Caki2 (cell line): ENCODE results near the gene FRMD6. TPM values are rescaled to one million over a fixed set of nuclear protein-coding genes. Genes with fewer than 3 reads are reported as not detected.
"Not testable (repeated sequence)": the region's sequence is repeated elsewhere in the genome, so short reads cannot be mapped to it uniquely, and the experiment has no call there.

Experiments used
- DNase-seq: peaks from one replicate; pipeline ENCODE4 v3.0.0-alpha.2; 2015; ENCODE audit warnings: low read depth
- in situ Hi-C: cut with HindIII; loops from 2 replicates; pipeline ENCODE4 v1.10.0; 2016; ENCODE audit warnings: low sequenced_read_pairs, low pct_unique_long_range_greater_than_20kb, mixed read lengths
- total RNA-seq: library from RNA; depleted of rRNA; stranded (reverse); fragments of >200 nt; shearing (Covaris generic); gene quantifications from 2 replicates; pipeline ENCODE4 v1.2.3, GENCODE V29; 2014; ENCODE audit warnings: low replicate concordance; rRNA removed

FRMD6 gene
- total RNA-seq, 1 experiment from 2014 or later = 11.9 TPM

DNA sequence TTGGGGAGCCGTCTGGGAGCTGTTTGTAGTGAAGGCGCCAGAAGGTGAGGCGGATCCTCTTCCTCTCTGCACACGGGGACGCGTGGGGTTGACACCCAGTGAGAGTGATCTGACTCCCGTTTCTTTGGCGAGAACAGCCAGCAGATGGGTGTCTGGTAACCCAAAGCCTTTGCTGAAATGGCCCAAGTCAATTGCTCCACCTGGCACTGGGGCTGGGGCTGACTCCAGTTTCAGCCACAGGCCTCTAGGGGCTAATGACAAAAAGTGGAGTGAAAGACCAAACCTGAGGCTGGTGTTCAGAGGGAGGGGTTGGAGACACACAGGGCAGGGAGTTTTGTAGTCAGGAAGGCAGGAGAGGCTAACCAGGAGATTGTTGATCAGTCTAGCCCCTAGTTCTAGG is 87.0 kb downstream of the FRMD6 start:
- in situ Hi-C loops = no loop called here
- no peak for DNase-seq

DNA sequence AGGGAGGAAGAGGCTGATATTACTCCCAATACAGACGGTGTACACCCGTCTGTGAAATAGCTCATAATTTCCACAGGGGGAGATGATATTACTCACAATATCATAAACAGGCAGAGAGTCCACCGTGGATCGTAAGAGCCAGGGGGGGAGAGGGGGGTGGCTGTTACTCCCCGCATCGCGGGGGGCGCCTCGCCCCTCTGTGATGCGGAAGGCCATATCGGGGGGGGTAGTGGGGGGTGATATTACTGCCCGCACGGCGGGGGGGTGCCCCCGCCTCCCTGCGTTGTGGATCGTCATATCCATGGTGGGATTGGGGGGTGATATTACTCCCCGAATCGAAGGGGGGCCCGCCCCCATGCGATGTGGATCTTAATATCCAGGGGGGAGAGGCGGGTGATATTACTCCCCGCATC is 91.9 kb downstream of the FRMD6 start:
- no peak for DNase-seq
- in situ Hi-C loops = no loop called here

DNA sequence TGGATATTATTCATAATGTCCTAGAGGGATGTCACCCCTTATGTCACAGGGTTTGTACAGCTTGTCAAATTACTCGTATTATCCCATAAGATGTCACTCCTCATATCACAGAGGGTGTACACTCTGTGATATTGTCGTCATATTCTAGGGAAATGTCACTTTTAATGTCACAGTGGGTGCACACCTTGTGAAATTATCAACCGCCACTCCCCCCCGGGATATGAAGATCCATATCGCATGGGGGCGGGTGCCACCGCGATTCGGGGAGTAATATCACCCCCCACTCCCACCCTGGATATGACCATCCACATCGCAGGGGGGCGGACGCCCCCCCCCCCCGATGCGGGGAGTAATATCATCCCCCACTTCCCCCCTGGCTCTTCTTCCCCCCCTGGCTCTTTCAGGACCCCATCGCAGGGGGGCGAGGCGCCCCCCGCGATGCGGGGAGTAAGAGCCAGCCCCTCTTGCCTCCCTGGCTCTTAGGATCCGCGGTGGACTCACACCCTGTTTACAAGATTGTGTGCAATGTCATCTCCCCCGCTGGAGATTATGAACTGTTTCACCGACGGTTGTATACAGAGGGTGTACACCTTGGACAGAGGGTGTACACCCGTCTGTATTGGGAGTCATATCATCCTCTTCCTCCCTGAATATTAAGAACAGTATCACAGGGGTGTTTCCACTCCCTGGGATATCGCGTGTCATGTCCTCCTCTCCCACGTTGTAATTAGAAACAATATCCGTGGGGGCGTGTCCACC is 92.8 kb downstream of the FRMD6 start:
- in situ Hi-C loops = no loop called here
- no peak for DNase-seq

DNA sequence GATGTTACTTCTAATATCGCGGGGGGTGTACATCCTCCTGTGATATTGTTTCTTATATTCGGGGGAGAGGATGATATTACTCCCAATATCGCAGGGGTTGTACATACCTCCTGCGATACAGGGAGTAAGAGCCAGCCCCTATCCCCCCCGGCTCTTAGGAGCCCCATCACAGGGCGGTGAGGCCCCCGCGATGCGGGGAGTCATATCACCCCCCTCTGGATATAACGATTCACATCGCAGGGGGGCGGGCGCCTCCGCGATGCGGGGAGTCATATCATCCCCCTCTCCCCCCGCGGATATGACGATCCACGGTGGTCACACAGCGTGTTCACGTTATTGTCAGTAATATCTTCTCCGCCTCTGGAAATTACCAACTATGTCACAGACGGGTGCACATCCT is 95.1 kb downstream of the FRMD6 start:
- in situ Hi-C loops, DNase-seq: not testable (repeated sequence)

DNA sequence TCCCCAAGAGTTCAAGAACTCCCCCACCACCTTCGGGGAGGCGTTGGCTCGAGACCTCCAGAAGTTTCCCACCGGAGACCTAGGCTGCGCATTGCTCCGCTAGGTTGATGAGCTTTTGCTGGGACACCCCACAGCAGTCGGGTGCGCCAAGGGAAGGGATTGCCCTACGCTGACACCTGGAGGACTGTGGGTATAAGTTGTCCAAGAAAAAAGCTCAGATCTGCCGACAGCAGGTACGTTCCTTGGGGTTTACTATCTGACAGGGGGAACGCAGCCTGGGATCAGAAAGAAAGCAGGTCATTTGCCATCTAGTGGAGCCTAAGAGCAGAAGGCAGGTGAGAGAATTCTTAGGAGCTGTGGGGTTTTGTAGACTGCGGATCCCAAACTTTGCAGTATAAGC is 98.8 kb downstream of the FRMD6 start:
- in situ Hi-C loops = no loop called here
- no peak for DNase-seq

DNA sequence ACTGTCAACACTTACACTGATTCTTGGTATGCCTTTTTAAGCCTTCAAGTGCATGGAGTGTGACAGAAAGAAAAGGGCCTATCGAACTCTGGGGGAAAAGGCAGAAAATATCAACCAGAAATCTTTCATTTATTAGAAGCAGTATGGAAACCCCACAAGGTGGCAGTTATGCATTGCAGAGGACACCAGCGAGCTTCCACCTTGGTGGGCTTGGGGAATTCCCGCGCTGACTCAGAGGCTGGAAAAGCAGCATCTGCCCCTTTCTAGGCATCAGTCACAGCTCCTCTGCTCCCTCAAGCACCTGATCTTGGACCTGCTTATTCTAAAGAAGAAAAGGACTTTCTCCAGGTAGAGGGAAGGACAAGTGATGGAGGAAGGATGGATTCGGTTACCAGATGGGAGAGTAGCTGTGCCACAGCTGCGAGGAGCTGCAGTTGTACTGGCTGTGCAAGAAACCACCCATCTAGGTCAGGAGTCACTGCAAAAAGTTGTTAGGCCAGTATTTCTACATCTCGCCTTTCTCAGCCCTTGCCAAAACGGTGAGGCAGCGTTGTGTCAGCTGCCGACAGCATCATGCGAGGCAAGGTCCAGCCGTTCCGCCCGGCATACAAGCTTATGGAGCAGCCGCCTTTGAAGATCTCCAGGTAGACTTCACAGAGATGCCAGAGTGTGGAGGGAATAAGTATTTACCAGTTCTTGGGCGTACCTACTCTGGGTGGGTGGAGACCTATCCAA is 100.1 kb downstream of the FRMD6 start:
- in situ Hi-C loops = not testable (repeated sequence)

DNA sequence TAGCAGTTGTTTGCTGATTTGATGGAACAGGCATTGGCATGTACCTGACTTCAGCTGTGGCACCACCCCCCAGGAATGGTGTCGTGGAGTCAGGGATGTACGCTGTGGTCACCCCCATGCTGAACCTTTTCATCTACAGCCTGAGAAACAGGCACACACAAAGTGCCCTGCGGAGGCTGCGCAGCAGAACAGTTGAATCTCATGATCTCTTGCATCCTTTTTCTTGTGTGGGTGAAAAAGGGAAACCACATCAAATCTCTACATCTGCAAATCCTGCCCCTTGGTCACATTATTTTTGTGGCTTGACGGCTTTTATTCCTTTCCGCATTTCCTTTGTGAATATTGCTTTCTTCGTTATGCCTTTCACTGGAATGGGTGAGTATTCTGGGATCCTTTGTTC is 106.0 kb downstream of the FRMD6 start:
- in situ Hi-C loops, DNase-seq: not testable (repeated sequence)

More for the DNA sequence above, 100.1 kb downstream of the FRMD6 start:
- DNase-seq = not testable (repeated sequence)

DNA sequence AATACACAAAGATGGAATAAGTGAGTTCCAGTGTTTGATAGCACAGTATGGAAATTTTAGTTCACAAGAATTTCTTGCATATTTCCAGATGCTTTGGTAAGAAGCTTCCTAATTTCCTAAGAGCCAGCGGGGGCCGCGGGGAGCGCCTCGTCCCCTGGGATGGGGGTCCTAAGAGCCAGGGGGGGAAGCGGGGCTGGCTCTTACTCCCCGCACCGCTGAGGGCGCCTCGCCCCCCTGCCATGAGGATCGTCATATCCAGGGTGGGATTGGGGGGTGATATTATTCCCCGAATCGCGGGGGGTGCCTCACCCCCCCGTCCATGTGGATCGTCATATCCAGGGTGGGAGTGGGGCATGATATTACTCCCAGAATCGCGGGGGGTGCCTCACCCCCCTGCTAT is 108.2 kb downstream of the FRMD6 start:
- DNase-seq = no peak
- in situ Hi-C loops = no loop called here

DNA sequence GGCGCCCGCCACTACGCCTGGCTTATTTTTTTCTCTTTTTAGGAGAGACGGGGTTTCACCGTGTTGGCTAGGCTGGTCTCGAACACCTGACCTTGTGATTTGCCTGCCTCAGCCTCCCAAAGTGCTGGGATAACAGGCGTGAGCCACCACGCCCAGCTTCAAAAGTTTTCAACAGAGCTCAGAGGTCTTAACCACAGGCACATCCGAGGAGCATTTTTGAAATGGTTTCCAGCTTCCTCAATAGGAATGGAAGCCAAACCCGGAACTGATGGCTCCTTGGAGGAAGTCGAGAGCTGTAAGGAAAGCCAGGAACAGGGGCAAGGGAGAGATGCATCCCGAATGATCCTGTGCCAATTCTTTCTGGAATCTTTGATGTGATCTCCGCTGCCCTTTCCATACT is 114.0 kb downstream of the FRMD6 start:
- in situ Hi-C loops, DNase-seq: not testable (repeated sequence)

DNA sequence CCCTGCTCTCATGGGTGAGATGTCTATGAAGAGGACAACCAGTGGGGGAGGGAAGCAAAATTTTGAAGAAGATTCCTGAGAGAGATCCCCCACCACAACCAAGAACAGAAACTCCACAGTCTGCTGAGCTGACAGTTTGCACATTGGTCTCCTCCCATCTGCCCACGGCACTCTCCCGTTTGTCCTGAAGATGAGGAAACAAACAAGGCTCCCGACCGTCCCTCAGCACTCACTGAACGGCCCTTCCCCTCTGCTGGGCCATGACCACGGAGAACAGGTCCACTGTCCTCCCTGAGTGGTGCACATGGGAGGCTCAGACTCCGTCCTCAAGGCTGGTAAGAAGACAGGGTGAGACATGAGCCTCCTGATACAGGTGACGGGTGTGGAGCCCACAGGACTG is 114.9 kb downstream of the FRMD6 start:
- DNase-seq, in situ Hi-C loops: not testable (repeated sequence)

DNA sequence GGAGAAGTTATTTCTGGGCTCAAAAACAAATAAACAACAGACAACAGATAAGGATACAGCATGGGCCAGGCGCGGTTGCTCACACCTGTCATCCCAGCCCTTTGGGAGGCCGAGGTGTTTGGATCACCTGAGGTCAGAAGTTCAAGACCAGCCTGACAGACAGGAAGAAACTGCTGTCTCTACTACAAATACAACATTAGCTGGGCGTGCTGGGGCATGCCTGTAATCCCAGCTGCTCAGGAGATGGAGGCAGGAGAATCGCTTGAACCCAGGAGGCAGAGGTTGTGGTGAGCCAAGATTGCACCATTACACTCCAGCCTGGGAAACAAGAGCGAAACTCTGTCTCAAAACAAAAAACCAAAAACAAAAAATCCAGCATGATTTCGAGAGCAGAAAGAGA is 117.6 kb downstream of the FRMD6 start:
- DNase-seq, in situ Hi-C loops: not testable (repeated sequence)

DNA sequence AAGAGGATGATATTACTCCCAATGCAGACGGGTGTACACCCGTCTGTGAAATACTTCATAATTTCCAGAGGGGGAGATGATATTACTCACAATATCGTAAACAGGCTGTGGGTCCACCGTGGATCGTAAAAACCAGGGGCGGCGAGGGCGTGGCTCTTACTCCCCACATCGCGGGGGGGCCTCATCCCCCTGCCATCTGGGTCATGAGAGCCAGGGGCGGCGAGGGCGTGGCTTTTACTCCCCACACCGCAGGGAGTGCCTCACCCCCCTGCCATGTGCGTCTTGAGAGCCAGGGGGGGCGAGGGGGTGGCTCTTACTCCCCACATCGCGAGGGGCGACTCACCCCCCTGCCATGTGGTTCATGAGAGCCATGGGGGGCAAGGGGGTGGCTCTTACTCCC is 122.5 kb downstream of the FRMD6 start:
- in situ Hi-C loops = no loop called here
- DNase-seq = no peak

DNA sequence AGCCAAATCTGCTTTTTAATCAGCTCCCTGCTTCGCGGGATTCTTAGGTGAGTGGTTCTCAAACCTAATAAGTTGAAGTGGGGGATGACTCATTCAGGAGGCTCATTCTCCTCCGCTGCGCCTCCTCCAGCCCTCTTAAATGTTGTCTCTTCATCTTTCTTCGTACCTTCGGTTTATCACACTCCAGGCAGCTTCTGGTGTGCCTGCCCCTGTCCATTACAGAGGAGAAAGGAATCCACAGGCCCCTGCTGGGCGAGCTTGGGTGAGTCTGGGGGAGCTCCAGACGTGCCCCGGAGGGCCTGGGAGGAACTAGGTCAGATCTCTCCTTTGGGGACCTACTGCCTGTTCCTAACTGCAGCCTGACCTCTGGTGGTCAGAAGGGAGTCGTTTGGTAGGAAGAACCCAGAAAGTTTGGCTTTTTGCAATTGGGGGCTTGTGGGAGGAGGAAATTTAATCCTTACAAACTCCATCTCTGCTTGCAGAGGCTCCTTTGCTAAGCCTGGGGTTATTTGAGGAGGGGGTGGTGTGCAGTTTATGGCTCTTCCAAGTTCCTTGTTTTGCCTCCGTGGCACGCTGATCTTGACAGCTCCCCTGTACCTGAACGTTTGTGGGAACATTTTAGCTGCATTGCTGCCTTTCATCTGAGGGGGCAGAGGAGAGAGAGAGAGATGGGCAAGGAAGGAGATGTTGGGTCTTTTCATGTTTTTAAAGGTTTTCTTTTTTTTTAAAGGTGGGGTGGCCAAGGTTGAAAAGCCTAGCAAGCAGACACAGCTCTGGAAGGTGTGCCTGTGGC is 124.6 kb downstream of the FRMD6 start:
- DNase-seq = peak; percentile 79
- in situ Hi-C loops = no loop called here

DNA sequence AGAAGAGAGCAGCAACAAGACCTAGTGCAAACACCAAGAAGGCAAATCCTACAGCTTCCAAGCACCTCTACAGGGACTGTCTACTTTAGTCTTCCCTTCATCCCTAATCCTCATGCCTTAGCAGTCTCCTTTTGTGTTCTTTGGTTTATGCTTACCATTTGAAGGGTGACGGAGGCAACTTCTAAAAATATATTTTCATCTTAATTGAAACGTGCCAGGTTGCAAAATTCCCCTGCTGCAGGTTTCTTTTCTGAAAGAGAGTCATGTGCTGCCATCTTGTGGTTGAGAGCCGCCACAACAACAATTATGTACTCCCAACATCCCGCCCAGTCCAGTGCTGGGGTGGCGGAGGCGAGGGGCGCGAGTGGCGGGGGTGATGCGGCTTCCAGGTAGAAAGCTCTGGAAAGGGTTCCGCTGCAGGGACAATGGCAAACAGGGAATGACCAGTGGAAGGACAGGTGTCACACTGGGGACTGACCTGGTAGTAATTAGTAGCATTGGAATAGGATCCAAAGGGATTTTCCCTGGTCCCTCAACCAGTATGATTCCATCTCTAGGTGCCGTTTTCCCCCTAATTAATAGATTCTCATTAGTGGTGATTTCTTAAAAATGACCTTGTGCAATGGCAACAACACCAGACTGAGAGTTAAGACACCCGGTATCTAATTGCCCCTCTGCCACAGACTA is 128.4 kb downstream of the FRMD6 start:
- in situ Hi-C loops = no loop called here
- DNase-seq = peak; percentile 53

Other genes starting within 250 kb of the FRMD6 start
- gene GNG2, start 208.7 kb downstream of the FRMD6 start, total RNA-seq = not detected in 2 replicates